ENCODE data around the gene WWOX. TPM values are rescaled to one million over a fixed set of nuclear protein-coding genes. Genes with fewer than 3 reads are reported as not detected.

Gene WWOX
- total and polyA plus RNA-seq, 2 donors (not counting 3 experiments of a cell fraction or from before 2014, with no cell fraction given): 6.2 to 12.5 TPM

DNA sequence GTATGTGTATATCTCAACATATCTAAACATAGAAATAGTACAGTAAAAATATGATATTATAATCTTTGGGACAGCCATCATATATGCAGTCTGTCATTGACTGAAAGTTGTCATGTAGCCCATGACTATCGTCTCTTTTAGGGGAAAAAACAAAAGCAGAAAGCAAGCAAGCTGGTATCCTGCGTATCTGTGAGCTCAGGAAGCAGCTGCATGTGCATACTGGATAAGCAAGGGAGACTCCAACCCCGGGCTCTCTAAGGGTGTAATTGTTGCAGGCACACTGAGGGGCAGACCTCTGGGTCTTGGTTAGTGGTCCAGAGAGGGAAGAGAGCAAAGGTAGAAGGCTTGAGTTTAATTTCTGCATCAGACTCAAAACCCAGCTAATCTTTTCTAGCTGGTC, 920.0 kb downstream of the WWOX start:
- no peaks in the 10 kb centered on the region for H3K4me1 ChIP-seq (ENCODE audit: control insufficient read depth, extremely low read depth, insufficient read depth, low read length)
- H3K4me2 ChIP-seq (ENCODE audit: insufficient read depth, low read length): no peak overlapping the region
- H3K36me3 ChIP-seq (ENCODE audit: control insufficient read depth in 2 of 2, extremely low read depth in 1 of 2, insufficient read depth in 2 of 2, low read length in 2 of 2): no peaks in the 10 kb centered on the region
- H3K27ac ChIP-seq (ENCODE audit: insufficient read depth, low read depth, low read length): no peak overlapping the region
- no peaks in the 10 kb centered on the region for H3K79me2 ChIP-seq (ENCODE audit: control insufficient read depth, insufficient read depth, low read length)
- peaks cover 6% of the 10 kb centered on the region for H3K9me3 ChIP-seq (replicated peaks; ENCODE audit: control insufficient read depth, insufficient read depth, low read length)
- no peak overlapping the region for H3K9ac ChIP-seq (replicated peaks; ENCODE audit: extremely low read depth, insufficient read depth, low read length)
- ChIA-PET POLR2A (interaction anchor here (0.6 kb wide), 1 partner anchor 839 kb away, joined by 3 read pairs; no protein-coding TSS in a partner anchor), CTCF (interaction anchor here (0.6 kb wide), 1 partner anchor 26 kb away, joined by 3 read pairs; no protein-coding TSS in a partner anchor)
- TF ChIP-seq CTCF (IDR thresholded peaks at IDR 0.05; ENCODE audit: extremely low read depth in 1 of 2, insufficient read depth in 1 of 2, low read depth in 1 of 2, low read length in 2 of 2): no peak
- TF ChIP-seq, protein P1, sequence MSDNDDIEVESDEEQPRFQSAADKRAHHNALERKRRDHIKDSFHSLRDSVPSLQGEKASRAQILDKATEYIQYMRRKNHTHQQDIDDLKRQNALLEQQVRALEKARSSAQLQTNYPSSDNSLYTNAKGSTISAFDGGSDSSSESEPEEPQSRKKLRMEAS (IDR thresholded peaks at IDR 0.05; ENCODE audit: insufficient read depth, insufficient read length): no peak
- TF ChIP-seq GATA2 (IDR thresholded peaks at IDR 0.05; ENCODE audit: insufficient read depth, insufficient read length, low read depth, low read length): no peak
- no peak for TF ChIP-seq MYC (IDR thresholded peaks at IDR 0.05; ENCODE audit: low read depth, low read length)
- no peak for TF ChIP-seq POLR2A (IDR thresholded peaks at IDR 0.05; ENCODE audit: low read depth, low read length)
- TF ChIP-seq EZH2 (IDR thresholded peaks at IDR 0.05; ENCODE audit: borderline replicate concordance, low read depth, low read length, severe bottlenecking): no peak
- no peak for TF ChIP-seq FOS (IDR thresholded peaks at IDR 0.05; ENCODE audit: borderline replicate concordance, insufficient read depth, low read length)
- TF ChIP-seq POLR2AphosphoS5 (IDR thresholded peaks at IDR 0.05; ENCODE audit: insufficient read depth, low read depth, low read length): no peak
- no peak for TF ChIP-seq JUN (IDR thresholded peaks at IDR 0.05; ENCODE audit: borderline replicate concordance, insufficient read depth, insufficient read length, low read depth)
- DNase-seq (ENCODE audit: low read depth, low spot score) (no peak), FAIRE-seq (no peak)
- BruUV-seq (replicated peaks): no TSS peak
- H2AFZ ChIP-seq (ENCODE audit: low read depth, low read length): no peak overlapping the region
- H3K27me3 ChIP-seq (ENCODE audit: control insufficient read depth in 2 of 2, insufficient read depth in 2 of 2, low read length in 2 of 2): no peaks in the 10 kb centered on the region
- intact Hi-C loops (cut with micrococcal nuclease) (no loop called here), dilution Hi-C loops (cut with MboI; ENCODE audit: extremely low pct_ligation_motif_present, low sequenced_read_pairs) (no loop called here)
- no peaks in the 10 kb centered on the region for H4K20me1 ChIP-seq (replicated peaks; ENCODE audit: control insufficient read depth, extremely low read depth, insufficient read depth, low read length)
- no peak overlapping the region for H3K4me3 ChIP-seq (replicated peaks in 1 of 3; ENCODE audit: insufficient read depth in 1 of 3, low read depth in 1 of 3, low read length in 3 of 3)
- no peaks in the 10 kb centered on the region for H3K9me1 ChIP-seq (replicated peaks; ENCODE audit: control insufficient read depth, extremely low read depth, insufficient read depth, low read length)
